Measurements from ENCODE around the gene LIPE.

The LIPE gene

DNA sequence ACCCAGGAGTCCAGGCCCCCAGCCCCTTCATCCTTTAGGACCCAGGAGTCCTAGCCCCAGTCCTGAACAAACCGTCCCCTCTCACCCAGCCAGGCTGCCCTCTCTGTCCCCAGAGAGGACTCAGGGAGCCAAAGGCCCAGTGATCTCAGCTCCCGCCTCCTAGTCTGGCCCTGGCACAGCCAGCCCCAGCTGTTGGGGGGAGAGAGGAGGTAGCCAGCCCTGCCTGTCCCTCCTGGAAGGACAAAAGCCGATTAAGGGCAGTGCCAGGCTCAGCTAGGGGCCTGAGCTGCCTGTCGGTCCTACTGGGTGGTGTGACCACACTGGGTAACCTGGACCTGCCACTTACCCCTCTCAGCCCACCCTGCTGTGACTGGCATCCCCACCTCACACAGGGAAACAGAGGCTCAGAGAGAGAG lies 14.5 kb downstream of the LIPE start:
- no peak for DNase-seq (ENCODE audit: low read depth)

- no peak for DNase-seq (ENCODE audit: low read depth)
Measured at GRCh38 chr19:42412227-42412626, 15.0 kb downstream of the LIPE start.

- no peak for DNase-seq (ENCODE audit: low read depth)
Measured at GRCh38 chr19:42411581-42412178, 15.5 kb downstream of the LIPE start.

GRCh38 chr19:42410371-42410770 lies 16.8 kb downstream of the LIPE start:
- DNase-seq (ENCODE audit: low read depth) = no peak

DNA sequence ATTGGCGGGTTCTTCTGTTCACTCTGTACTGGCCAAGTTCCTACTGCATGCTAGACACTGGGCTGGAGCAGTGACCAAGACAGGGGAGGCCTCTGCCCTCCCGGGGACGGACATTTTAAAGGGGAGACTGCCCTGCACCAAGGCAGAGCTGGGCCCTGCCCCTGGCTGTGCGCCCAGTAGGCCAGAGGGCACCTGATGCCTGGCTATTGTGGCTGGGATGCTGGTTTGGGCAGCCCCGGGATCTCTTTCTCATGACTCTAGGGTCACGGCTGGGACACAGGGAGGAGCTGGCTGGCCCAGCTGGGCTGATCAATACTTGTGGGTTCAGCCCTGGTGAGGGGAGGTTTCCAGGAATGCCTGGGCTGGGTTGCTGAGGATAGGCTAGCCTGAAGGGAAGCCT lies 17.7 kb downstream of the LIPE start:
- DNase-seq (ENCODE audit: low read depth) = no peak

DNA sequence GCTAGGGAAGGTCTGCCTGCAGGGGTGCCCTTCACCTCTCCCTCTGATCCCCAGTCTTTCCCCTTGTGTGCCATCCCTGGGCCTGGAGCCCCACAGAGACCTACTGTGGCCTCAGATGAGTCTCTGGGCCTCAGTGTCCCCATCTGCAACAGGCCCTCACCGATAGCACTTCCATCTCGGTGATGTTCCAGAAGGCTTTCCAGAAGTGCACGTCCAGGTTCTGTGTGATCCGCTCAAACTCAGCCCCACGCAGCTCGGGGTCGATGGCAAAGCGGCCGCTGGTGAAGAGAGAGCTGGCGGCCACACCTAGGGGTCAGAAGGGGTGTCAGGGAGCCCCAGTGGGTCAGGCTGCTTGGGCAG lies 19.4 kb downstream of the LIPE start:
- DNase-seq (ENCODE audit: low read depth) = no peak

DNA sequence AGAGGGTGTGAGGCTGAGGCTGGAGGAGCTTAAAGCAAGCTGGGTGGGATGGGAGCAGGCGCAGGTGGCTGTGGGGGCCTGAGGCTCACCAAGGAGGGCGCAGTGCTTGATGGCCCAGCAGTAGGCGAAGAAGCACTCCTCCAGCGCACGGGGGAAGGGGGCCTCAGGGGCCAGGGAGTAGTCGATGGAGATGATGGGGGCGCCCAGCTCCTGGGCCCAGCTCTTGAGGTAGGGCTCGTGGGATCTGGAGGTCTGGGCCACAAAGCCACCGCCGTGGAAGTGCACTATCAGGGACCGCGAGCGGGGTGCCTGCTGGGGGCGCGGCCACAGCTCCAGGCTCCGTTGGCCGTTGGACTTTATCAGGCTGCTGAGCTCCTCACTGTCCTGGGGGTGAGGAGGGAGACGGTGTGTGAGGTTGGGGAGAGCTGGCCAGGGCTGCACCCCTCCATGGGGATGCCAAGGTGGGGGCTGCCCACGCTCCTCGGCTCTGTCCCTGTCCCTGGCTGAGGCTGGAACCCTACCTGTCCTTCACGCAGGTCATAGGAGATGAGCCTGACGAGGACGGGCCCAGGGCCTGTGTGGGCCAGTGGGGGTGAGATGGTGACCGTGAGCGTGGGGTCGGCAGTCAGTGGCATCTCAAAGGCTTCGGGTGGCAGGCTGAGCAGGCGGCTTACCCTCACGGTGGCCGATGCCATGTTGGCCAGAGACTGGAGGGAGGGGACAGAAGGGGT lies 19.9 kb downstream of the LIPE start:
- no peak for DNase-seq (ENCODE audit: low read depth)

DNA sequence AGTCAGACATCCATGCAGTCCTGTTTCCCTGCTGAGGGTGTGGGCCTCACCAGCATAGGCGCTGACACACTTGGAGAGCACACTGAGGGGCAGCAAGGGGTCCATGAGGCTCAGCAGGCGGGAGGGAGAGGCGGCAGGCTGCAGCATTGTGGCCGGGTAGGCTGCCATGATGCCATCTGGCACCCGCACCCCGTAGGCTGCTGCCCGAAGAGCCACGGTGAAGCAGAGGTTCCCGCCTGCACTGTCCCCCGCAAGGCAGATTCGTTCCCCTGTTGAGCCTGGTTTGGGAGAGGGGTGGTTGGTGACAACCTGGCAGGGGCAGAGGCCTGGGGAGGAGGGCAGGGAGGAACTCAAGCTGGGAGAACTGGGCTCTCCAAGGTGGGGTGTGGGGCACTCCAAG lies 21.1 kb downstream of the LIPE start:
- no peak for DNase-seq (ENCODE audit: low read depth)

DNA sequence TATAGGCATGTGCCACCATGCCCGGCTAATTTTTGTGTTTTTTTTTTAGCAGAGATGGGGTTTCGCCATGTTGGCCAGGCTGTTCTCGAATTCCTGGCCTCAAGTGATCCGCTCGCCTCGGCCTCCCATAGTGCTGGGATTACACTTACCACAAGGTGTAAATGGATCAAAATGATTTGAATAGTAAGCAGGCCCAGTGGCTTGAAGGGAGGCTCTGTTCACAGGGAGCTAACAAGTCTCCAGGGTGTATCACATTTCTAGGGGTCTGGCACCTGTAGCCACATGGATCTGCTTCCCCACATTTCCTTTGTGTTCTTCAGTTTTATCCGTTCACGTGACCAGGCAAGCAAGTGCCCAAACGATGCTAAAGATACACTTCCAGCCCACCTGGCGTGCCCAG lies 23.6 kb downstream of the LIPE start:
- no peak for DNase-seq (ENCODE audit: low read depth)

DNA sequence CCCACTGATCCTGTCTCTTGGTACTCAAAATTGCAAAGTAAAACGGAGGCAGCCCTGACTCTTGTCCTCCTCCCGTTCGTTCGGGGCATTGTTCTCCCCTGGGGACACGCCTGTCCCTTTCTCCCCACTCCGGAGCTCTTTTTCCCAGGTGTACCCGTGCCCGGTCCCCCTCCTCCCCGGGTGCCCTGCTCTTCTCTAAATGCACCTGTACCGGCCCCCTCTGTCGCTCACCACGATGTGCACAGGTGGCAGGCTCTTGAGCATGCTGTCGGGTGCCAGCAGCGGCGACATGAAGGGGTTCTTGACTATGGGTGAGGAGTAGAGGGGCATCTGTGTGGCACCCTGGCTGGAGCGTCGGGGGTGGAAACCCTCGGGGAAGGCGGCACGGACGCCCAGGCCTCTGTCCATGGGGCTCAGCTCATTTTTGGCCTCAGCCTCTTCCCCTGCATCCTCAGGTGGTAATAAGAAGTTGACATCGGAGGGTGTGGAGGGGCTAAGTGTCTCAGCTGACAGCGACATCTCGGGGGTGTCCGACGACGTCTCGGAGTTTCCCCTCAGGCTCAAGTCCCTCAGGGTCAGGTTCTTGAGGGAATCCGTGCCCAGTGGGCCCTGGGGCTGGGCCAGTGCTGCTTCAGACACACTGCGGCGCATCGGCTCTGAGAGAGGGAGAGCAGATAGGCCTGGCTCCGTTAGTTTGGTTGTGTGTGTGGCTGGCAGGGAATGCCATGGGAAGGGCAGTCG lies 24.6 kb downstream of the LIPE start:
- DNase-seq (ENCODE audit: low read depth) = no peak

DNA sequence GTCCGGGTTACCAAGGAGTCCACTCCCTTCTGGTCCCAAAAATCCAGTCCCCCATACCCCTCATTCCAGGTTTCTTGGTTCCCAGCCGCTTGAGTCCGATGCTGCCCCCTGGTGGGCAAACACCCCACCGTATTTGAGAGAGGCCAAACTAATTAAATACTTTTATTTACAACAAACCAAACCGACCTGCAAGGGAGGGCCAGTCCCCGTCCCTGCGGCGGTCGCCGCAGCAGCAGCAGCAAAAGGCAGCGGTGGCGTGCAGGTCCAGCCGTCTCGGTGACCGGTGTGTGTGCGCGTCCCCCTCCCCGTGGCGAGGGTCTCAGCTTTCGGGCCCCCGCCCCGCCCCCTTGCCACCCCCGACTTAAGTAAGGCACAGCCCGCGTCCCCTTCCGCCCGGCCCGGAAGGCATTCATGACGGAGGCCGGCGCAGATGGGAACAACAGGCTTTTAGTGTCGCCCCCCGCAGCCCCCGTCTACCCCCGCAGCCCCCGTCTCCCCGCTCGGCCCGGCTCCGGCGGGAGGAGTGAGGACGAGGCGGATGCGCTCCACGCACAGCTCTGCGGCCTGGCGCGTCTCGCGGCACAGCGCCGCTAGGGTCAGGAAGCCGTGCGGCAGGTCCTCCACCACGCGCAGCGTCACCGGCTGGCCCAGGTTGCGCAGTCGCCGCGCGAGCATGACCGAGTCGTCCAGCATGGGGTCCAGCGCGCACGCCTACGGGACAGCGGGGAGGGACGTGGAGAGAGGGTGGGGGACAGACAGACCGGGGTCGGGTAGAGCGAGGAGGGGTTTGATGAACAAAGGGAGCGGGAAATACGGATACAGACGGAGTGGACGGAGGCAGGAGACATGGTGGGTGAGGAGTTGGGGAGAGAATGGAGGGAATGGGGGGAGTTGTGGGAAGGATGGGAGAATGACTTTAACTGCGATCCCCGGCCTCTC lies 25.6 kb downstream of the LIPE start:
- DNase-seq (ENCODE audit: low read depth) = peak; percentile 66

GRCh38 chr19:42400404-42400803 lies 26.8 kb downstream of the LIPE start:
- no peak for DNase-seq (ENCODE audit: low read depth)

- no peak for DNase-seq (ENCODE audit: low read depth)
Measured at GRCh38 chr19:42397263-42398166, 29.7 kb downstream of the LIPE start.

DNA sequence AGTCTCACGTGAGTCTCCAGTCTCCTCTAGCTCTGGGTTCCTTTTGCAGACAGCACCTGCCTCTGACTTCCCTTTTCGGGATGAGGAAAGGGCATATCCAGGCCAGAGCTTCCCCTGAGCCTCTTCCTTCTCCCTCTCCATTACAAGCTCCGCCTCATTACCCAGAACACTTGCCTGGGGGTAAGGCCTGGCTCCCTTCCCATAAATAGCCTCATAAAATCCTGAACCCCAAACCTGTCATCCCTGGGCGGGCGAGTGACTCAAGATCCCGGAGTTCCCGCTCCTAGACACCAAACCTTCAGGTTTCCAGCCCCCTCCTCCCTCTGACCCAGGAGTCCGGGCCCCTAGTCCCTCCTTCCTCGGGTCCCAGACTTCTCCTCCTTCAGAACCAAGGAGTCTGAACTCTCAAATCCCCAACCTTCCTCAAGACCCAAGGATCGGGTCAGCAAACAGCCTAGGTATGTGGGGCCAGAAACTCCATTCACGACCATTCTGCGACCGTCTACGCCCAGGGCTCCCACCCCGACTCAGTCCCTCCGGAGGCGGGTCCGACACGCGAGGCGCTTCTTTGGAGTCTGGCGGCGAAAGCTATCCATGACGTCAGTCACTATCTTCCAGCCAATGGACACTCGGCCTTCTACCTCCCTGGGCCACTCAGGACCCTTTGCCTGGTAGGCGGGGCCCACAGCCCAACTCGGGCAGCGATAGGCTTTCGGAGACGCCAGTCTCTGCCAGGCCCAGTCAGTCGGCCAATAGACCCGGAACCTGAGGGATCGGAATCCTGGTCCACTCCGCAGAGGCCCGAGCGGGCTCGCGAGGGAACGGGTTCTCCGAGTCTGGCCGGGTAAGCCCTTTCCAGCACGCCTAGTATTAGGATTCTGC lies 30.6 kb downstream of the LIPE start:
- peak; percentile 96 for DNase-seq (ENCODE audit: low read depth)

DNA sequence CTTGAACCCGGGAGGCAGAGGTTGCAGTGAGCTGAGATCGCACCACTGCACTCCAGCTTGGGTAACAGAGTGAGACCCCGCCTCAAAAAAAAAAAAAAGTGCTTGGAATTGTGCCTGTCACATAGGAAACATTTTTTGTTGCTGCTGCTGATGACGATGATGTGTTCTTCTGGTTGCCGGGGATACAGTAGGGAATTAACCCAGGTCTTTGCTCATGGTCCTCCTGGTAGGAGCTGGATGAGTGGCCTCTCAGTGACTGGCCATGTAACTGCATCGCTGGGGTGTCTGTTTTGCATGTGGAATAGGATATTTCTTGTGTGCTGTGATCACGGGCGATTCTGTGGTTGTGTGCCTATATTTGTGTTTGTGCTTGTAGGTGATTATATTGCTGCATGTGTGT lies 32.4 kb downstream of the LIPE start:
- DNase-seq (ENCODE audit: low read depth) = no peak

DNA sequence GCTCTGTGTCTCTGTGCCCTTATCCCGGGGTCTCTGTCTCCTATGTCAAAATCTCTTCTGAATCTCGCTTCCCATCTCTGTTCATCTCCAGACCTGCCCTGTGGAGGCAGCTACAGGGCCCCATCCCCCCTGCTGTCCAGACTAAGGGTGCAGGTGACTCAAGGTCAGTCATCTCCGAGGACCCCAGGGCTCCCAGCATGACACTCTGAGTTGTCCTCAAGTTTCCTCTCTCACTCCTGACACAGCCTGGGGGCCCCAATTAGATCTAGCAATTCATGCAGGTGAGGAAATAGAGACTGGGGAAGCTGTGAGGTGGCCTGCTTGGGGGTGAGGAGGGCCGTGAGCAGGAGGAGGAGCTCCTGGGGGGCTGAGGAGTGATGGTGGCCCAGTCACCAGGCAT lies 35.0 kb downstream of the LIPE start:
- no peak for DNase-seq (ENCODE audit: low read depth)

GRCh38 chr19:42389899-42390298 lies 37.3 kb downstream of the LIPE start, which contains the start of gene CNFN:
TSS of gene CNFN (minus strand) at chr19:42390297. CDS start at chr19:42389037, 1,260 bp downstream.
- DNase-seq (ENCODE audit: low read depth) = no peak

DNA sequence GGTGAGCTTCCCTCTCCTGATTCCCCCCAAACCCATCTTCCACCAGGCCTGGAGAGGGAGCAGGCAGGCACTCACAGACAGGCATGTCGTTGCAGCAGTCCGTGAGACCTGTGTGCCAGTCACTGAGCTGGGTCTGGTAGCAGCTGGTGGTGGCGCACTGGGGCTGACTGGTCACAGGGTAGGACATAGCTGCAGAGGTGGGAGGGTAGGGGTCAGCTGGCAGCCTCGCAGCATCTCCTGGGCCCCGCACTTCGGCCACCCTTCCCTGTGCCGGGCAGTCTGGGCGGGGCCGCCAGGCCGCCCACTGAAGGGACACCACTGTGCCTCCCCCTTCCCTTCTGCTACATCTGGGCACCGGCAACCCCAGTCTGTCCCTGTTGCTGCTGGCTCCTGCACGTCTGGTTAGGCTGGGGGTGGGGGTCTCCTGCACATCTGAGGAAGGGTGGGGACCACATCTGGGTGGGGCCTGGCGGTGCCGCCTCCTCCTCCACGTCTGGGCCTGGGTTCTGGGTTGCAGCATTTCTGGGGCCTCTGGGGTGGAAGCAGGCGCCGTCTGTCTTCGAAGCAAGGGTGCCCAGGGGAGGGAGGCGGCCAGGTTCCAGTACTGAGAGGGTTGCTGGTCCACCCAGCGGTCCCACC lies 38.2 kb downstream of the LIPE start:
- DNase-seq (ENCODE audit: low read depth) = no peak

DNA sequence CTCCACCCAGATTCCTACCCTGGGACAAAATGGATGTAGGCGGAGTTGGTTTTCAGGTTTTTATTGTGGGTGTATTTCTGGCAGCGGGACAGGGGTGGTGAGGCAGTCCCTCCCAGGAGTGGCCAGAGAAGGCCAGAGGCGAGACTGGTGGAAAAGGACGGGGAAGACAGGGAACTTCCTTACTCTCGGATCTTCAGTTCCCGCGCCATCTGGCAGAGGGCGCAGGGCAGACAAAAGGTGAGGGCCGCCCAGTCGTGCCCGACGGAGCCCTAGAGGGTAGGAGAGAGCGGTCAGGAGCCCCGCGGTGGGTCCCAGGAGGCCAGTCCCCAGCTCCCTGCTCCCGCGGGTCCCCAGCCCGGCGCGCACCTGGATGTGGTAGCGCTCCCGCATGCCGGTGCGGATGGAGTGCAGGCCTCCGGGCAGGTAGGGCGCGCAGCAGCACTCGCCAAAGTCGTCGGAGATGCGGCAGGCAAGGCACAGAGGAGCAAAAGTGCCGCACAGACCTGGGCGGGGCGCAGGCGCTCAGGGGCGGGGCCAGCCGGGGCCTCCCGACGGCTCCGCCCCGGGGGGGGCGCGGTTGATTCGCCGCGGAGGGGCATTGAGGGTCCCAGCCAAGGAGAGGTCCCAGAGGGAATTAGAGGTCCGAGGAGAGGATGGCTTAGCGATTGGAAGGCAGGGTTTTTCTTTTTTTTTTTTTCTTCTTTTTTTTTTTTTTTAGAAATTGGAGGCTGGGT lies 40.0 kb downstream of the LIPE start:
- peak; percentile 58 for DNase-seq (ENCODE audit: low read depth)
